PC-3 (cell line): ENCODE results near the gene ZNF516. TPM values are rescaled to one million over a fixed set of nuclear protein-coding genes. Genes with fewer than 3 reads are reported as not detected.

Experiments used
- ATAC-seq: fragments of 200-7000 bp; cut with Tn5 transposase; 2 replicates; pipeline ENCODE4 v1.9.1; 2020; ENCODE audit warnings: mild to moderate bottlenecking, moderate library complexity
- BruUV-seq: library from RNA; stranded (reverse); fragments of 400-500 nt; replicated peaks from 2 replicates; lab custom pipeline; 2021; lab: Mats Ljungman, UMichigan
- CTCF ChIA-PET: fragments of 300-600 bp; sonication (Branson Sonifier 250); formaldehyde crosslinking; loops from one replicate; lab custom pipeline; 2022; ENCODE audit warnings: antibody characterized with exemption; lab: Charles Lee
- POLR2A ChIA-PET: fragments of 300-600 bp; sonication (Branson Sonifier 250); formaldehyde crosslinking; loops from one replicate; lab custom pipeline; 2022; ENCODE audit warnings: antibody characterized with exemption; ENCODE audit not compliant: unreplicated experiment; lab: Charles Lee
- DNase-seq: peaks from one replicate; pipeline ENCODE4 v3.0.0-alpha.2; 2015
- H2AFZ ChIP-seq: fragments of 300-600 bp; sonication (generic); 2 replicates; pipeline ENCODE4 v1.6.0; 2016; ENCODE audit warnings: antibody characterized with exemption, low read length
- H3F3A ChIP-seq: fragments of 300-600 bp; sonication (generic); one replicate; pipeline ENCODE4 v1.6.0; 2017; ENCODE audit warnings: antibody characterized with exemption, low read length, control low read depth, mild to moderate bottlenecking; ENCODE audit not compliant: unreplicated experiment
- H3K27ac ChIP-seq: fragments of 300-600 bp; sonication (generic); 2 replicates; pipeline ENCODE4 v1.5.1; 2016; ENCODE audit warnings: mild to moderate bottlenecking, low read length
- H3K27me3 ChIP-seq: fragments of 300-600 bp; sonication (generic); 2 replicates; pipeline ENCODE4 v1.6.1; 2016; ENCODE audit warnings: low read length, mixed read lengths
- H3K36me3 ChIP-seq: fragments of 300-600 bp; sonication (generic); 2 replicates; pipeline ENCODE4 v1.6.1; 2016; ENCODE audit warnings: low read depth, mixed run types, low read length, mixed read lengths
- H3K4me1 ChIP-seq: fragments of 300-600 bp; sonication (generic); 2 replicates; pipeline ENCODE4 v1.5.1; 2016; ENCODE audit warnings: low read length; ENCODE audit not compliant: insufficient read depth
- H3K4me2 ChIP-seq: fragments of 300-600 bp; sonication (generic); 2 replicates; pipeline ENCODE4 v1.6.0; 2016; ENCODE audit warnings: low read length
- H3K4me3 ChIP-seq: fragments of 300-600 bp; sonication (generic); 2 replicates; pipeline ENCODE4 v1.5.1; 2016; ENCODE audit warnings: mild to moderate bottlenecking, low read length, mixed read lengths
- H3K79me2 ChIP-seq: fragments of 300-600 bp; sonication (generic); 2 replicates; pipeline ENCODE4 v1.6.1; 2017; ENCODE audit warnings: low read length, mixed read lengths
- H3K9ac ChIP-seq: fragments of 300-600 bp; sonication (generic); 2 replicates; pipeline ENCODE4 v1.6.0; 2016; ENCODE audit warnings: mild to moderate bottlenecking, low read length
- H3K9me2 ChIP-seq: fragments of 300-600 bp; sonication (generic); replicated peaks from 2 replicates; pipeline ENCODE4 v1.6.1; 2016; ENCODE audit warnings: mixed run types, low read length, mixed read lengths
- H3K9me3 ChIP-seq: fragments of 300-600 bp; sonication (generic); 2 replicates; pipeline ENCODE4 v1.6.1; 2016; ENCODE audit warnings: low read length, mixed read lengths
- H4K20me1 ChIP-seq: fragments of 300-600 bp; sonication (generic); 2 replicates; pipeline ENCODE4 v1.6.1; 2016; ENCODE audit warnings: low read length, mixed read lengths
- CTCF ChIP-seq: fragments of 300-600 bp; sonication (generic); conservative IDR thresholded peaks from 2 replicates; pipeline ENCODE4 v1.5.1; 2017; ENCODE audit warnings: antibody characterized with exemption, low read depth, mild to moderate bottlenecking, low read length
- EZH2 ChIP-seq: fragments of 300-600 bp; sonication (generic); IDR thresholded peaks from one replicate; pipeline ENCODE4 v1.6.1; 2017; ENCODE audit warnings: antibody characterized with exemption, mild to moderate bottlenecking, low read length; ENCODE audit not compliant: unreplicated experiment
- EZH2phosphoT487 ChIP-seq: fragments of 300-600 bp; sonication (generic); IDR thresholded peaks from 2 replicates; pipeline ENCODE4 v1.6.1; 2018; ENCODE audit warnings: mild to moderate bottlenecking, antibody characterized with exemption, low read length, borderline replicate concordance
- intact Hi-C: fragments of 100-400 bp; cut with micrococcal nuclease; formaldehyde crosslinking; loops from 2 replicates; pipeline ENCODE4 v1.9.0; 2023
- total RNA-seq: library from RNA; depleted of rRNA; stranded (reverse); fragments of >200 nt; gene quantifications from 2 replicates; pipeline ENCODE4 v1.2.3, GENCODE V29; 2014

ZNF516 gene
- total RNA-seq, 1 experiment from 2014 or later = 4.0 TPM

- H3K79me2 ChIP-seq = no peaks in the 10 kb centered on the region
- H3K4me1 ChIP-seq = peaks cover 15% of the 10 kb centered on the region
- ChIA-PET CTCF (no interaction called here), POLR2A (no interaction called here)
- H3K9me3 ChIP-seq = no peaks in the 10 kb centered on the region
- H3K4me2 ChIP-seq = peak overlapping the region; percentile 76
- H3K9me2 ChIP-seq = no peaks in the 10 kb centered on the region
- no peaks in the 10 kb centered on the region for H3F3A ChIP-seq
- no peaks in the 10 kb centered on the region for H3K36me3 ChIP-seq
- no peaks in the 10 kb centered on the region for H4K20me1 ChIP-seq
- ATAC-seq (peak; percentile 82), DNase-seq (peak; percentile 70)
- H2AFZ ChIP-seq = peak overlapping the region; percentile 44
- peaks cover 8% of the 10 kb centered on the region for H3K27me3 ChIP-seq
- H3K4me3 ChIP-seq = peak overlapping the region; percentile 56
- intact Hi-C loops = no loop called here
- BruUV-seq = no TSS peak
- H3K9ac ChIP-seq = 0 out of 2 replicates have a peak overlapping the region, but pooled peaks have one; percentile 11
- TF ChIP-seq CTCF (no peak), EZH2 (no peak), EZH2phosphoT487 (no peak)
- peak overlapping the region; percentile 48 for H3K27ac ChIP-seq
Measured at GRCh38 chr18:76476665-76477561, 18.1 kb downstream of the ZNF516 start.

- no peaks in the 10 kb centered on the region for H3K9me2 ChIP-seq
- H3K36me3 ChIP-seq = no peaks in the 10 kb centered on the region
- BruUV-seq = no TSS peak
- H3K27ac ChIP-seq = no peak overlapping the region
- peaks cover 15% of the 10 kb centered on the region for H3K4me1 ChIP-seq
- ChIA-PET CTCF (no interaction called here), POLR2A (no interaction called here)
- no peak overlapping the region for H3K9ac ChIP-seq
- DNase-seq (no peak), ATAC-seq (no peak)
- H3K4me2 ChIP-seq = peak overlapping the region; percentile 76
- H3K27me3 ChIP-seq = peaks cover 19% of the 10 kb centered on the region
- TF ChIP-seq CTCF (peak; percentile 30; the same call in 1 of the 2 replicates), EZH2 (no peak)
- no peaks in the 10 kb centered on the region for H3K79me2 ChIP-seq
- H3F3A ChIP-seq = no peaks in the 10 kb centered on the region
- no peaks in the 10 kb centered on the region for H4K20me1 ChIP-seq
- no peak overlapping the region for H2AFZ ChIP-seq
- intact Hi-C loops = no loop called here
- H3K4me3 ChIP-seq = no peak overlapping the region
- H3K9me3 ChIP-seq = no peaks in the 10 kb centered on the region
Measured at GRCh38 chr18:76475450-76476194, 19.4 kb downstream of the ZNF516 start.
